Measurements from ENCODE around the gene CCNA2. TPM values are rescaled to one million over a fixed set of nuclear protein-coding genes. Genes with fewer than 3 reads are reported as not detected.

Gene CCNA2
- total RNA-seq, 3 donors from 2014 or later: 1.3 to 3.8 (median 1.8) TPM

DNA sequence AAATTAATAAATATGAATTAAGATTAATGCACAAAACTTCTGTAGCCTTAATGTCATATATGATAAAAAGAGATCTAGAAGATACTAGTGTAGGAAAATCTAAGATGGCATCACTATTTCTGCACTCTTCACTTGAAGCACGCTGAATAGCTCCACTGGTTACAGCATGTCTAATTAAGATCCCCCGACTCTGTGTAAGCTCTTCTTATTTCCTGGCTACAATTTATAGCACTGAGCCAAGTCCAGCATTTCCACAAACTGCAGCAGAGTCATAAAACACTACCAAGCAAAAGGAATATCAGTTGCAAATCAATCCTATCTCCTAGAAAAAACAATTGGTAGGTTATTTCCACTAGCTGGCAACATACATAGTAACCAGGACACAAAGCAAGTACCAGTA, 1.3 kb upstream of the CCNA2 start:
- TF ChIP-seq, protein P1, sequence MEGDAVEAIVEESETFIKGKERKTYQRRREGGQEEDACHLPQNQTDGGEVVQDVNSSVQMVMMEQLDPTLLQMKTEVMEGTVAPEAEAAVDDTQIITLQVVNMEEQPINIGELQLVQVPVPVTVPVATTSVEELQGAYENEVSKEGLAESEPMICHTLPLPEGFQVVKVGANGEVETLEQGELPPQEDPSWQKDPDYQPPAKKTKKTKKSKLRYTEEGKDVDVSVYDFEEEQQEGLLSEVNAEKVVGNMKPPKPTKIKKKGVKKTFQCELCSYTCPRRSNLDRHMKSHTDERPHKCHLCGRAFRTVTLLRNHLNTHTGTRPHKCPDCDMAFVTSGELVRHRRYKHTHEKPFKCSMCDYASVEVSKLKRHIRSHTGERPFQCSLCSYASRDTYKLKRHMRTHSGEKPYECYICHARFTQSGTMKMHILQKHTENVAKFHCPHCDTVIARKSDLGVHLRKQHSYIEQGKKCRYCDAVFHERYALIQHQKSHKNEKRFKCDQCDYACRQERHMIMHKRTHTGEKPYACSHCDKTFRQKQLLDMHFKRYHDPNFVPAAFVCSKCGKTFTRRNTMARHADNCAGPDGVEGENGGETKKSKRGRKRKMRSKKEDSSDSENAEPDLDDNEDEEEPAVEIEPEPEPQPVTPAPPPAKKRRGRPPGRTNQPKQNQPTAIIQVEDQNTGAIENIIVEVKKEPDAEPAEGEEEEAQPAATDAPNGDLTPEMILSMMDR (IDR thresholded peaks at IDR 0.05): no peak
- TF ChIP-seq POLR2A (IDR thresholded peaks at IDR 0.05): no peak
- no peak for DNase-seq (ENCODE audit: low spot score in 2 of 2)
- intact Hi-C loops (cut with DNase I; ENCODE audit: low total_unique reads): no loop called here
- peaks cover 0 to 5% of the 10 kb centered on the region in 2 donors for H3K4me1 ChIP-seq
- no peaks in the 10 kb centered on the region for H3K36me3 ChIP-seq
- no peak overlapping the region for H3K4me3 ChIP-seq
- no peaks in the 10 kb centered on the region for H3K27me3 ChIP-seq
- no peak overlapping the region for H3K27ac ChIP-seq
- no peaks in the 10 kb centered on the region for H3K9me3 ChIP-seq

GRCh38 chr4:121824171-121824527, 466 bp upstream of the CCNA2 start:
- DNase-seq (ENCODE audit: low spot score in 2 of 2): no peak

DNA sequence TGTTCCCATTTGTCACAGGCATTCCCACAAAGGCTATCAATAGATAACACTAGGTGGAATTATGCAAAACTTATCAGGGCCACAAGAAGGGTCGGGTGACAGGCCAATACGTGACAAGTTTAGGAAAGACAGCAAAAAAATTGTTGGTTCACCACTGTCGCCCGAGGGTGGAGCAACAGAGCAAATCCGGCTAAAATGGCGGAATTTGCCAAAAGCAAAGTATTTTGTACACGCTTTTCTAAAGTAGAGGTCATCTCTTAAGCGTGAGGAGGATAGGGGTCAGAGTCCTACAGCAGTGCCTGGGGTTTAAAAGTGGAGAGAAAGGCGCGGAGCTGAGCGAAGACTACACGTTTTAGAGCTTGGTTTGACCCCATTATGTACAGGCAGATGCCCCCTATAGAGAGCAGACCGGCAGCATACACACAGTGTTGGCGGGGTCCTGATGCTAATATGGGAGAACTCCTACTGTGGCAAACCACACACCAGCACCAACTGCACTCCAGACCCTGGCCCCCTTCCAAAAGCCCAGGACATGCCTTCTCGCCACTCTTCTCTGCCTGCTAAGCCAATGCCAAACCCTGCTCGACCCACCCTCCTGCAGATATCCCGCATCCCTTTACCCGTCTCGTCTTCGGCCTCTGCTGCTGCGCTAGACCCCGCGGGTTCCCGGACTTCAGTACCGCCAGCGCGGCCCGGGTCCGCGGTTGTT, 733 bp downstream of the CCNA2 start:
- no peaks in the 10 kb centered on the region for H3K27me3 ChIP-seq
- H3K9me3 ChIP-seq: no peaks in the 10 kb centered on the region
- H3K27ac ChIP-seq: no peak overlapping the region
- intact Hi-C loops (cut with DNase I; ENCODE audit: low total_unique reads): no loop called here
- peak overlapping the region; percentile 56 to 77 (median 61) for H3K4me3 ChIP-seq
- no peak for DNase-seq (ENCODE audit: low spot score in 2 of 2)
- H3K4me1 ChIP-seq: peaks cover 0 to 5% of the 10 kb centered on the region in 2 donors
- TF ChIP-seq POLR2A (IDR thresholded peaks at IDR 0.05): no peak
- no peaks in the 10 kb centered on the region for H3K36me3 ChIP-seq

More at GRCh38 chr4:121824171-121824527, 466 bp upstream of the CCNA2 start:
- peak overlapping the region; percentile 56 to 77 (median 61) for H3K4me3 ChIP-seq
- H3K9me3 ChIP-seq: no peaks in the 10 kb centered on the region
- H3K27me3 ChIP-seq: no peaks in the 10 kb centered on the region
- H3K4me1 ChIP-seq: peaks cover 0 to 5% of the 10 kb centered on the region in 2 donors
- intact Hi-C loops (cut with DNase I; ENCODE audit: low total_unique reads): no loop called here
- TF ChIP-seq POLR2A (IDR thresholded peaks at IDR 0.05) (no peak), POLR2AphosphoS5 (IDR thresholded peaks at IDR 0.05) (no peak)
- TF ChIP-seq, protein P1 (IDR thresholded peaks at IDR 0.05): no peak
- no peaks in the 10 kb centered on the region for H3K36me3 ChIP-seq
- peak overlapping the region; percentile 78 to 82 for H3K27ac ChIP-seq

- Histone ChIP-seq H3K4me3 (no peak overlapping the region), H3K36me3 (no peaks in the 10 kb centered on the region), H3K27ac (no peak overlapping the region), H3K27me3 (no peaks in the 10 kb centered on the region), H3K9me3 (no peaks in the 10 kb centered on the region), H3K4me1 (peaks cover 0 to 5% of the 10 kb centered on the region in 2 donors)
- intact Hi-C loops (cut with DNase I; ENCODE audit: low total_unique reads): no loop called here
- TF ChIP-seq POLR2AphosphoS5 (IDR thresholded peaks at IDR 0.05): no peak
- TF ChIP-seq POLR2A (IDR thresholded peaks at IDR 0.05): no peak
- TF ChIP-seq, protein P1 (IDR thresholded peaks at IDR 0.05): no peak
- no peak for DNase-seq (ENCODE audit: low spot score in 2 of 2)
Observed at GRCh38 chr4:121822047-121822446, 1.6 kb downstream of the CCNA2 start.

DNA sequence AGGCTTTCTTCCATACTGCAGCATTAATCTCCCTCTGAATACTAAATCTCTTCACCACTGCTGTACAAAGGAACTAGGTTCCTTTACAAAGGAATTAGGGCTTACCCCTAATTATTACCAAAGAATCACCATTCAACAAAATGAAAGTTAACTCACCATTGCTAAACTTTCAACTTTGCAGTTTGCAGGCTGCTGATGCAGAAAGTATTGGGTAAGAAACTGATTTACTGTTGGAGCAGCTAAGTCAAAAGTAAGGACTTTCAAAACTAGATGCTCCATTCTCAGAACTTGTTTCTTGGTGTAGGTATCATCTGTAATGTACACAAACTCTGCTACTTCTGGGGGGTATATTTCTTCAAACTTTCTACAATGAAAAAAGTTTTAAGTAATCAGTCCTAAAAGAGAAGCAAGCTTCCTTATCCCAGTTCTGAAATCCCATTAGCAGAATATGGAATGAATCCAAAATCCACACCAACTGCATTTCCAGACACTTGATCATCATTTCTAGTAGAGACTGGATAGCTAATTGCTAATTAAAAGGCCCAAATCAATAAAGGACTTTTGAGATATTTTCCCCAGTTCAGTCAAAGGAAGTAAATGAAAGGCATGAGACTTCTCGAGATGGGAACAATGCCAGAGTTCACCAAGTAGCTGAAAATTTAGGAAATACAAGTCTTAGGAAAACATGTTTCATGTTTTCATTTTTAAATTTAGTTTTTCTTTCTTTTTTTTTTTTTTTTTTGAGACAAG, 4.3 kb downstream of the CCNA2 start:
- Histone ChIP-seq H3K27ac (no peak overlapping the region), H3K27me3 (no peaks in the 10 kb centered on the region), H3K4me3 (no peak overlapping the region), H3K4me1 (peaks cover 0 to 5% of the 10 kb centered on the region in 2 donors), H3K9me3 (no peaks in the 10 kb centered on the region), H3K36me3 (no peaks in the 10 kb centered on the region)
- intact Hi-C loops (cut with DNase I; ENCODE audit: low total_unique reads): no loop called here
- TF ChIP-seq, protein P1 (IDR thresholded peaks at IDR 0.05): no peak
- TF ChIP-seq POLR2A (IDR thresholded peaks at IDR 0.05): no peak
- DNase-seq (ENCODE audit: low spot score in 2 of 2): no peak

Data from breast epithelium (tissue), 4 donors.